ENCODE results near the gene COX7A2.

Gene COX7A2

DNA sequence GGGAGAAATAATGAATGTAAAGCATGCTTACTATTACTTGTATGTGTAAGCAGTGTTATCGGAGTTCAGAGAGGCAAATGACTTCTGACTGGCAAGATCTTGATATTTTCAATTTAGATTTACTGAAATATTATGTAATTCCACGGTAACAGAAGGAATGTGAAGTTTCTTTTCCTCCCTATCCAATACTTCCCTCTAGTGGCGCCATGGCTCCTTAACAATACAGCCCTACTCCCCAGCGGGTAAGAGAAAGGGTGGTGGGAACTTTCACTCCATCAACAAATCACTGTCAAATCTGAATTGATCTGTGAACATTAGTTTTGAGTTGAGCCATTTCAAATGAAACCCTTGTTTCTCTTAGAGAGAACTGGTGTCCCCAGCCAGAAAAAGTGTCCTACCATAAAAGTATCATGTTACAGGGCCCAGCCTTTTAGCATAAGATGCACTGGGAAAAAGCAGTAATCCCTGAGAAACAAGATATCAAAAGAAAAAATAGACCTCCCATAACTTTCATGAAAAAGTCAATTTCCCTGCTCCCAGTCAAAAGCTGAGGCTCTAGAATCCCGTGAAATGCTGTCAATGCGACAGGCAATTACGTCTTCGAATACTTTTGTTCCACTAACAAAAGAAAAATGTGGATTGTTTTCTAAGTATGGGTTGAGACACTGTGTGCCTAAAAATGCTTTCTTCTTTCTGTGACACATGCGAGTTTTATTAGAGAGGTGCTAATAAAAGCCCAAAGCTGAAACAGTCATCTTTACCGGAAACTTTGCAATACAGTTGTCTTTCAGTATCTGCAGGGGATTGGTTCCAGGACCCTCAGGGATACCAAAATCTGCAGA, 12.9 kb downstream of the COX7A2 start:
- H3K27ac ChIP-seq (ENCODE audit: low read depth, low read length), result no peak overlapping the region
- H3K4me1 ChIP-seq (ENCODE audit: control insufficient read depth, insufficient read depth, low read length), result peaks cover 4% of the 10 kb centered on the region
- no peaks in the 10 kb centered on the region for H3K36me3 ChIP-seq (ENCODE audit: control insufficient read depth, insufficient read depth, low read length)
- no peaks in the 10 kb centered on the region for H3K27me3 ChIP-seq (ENCODE audit: control insufficient read depth, insufficient read depth, low read length)
- no peak overlapping the region for H3K9ac ChIP-seq (ENCODE audit: low read length)
- H3K4me3 ChIP-seq (ENCODE audit: low read length), result no peak overlapping the region

GRCh38 chr6:75224303-75224926, 19.2 kb downstream of the COX7A2 start:
- Histone ChIP-seq H3K4me3 (ENCODE audit: low read length) (no peak overlapping the region), H3K4me1 (ENCODE audit: control insufficient read depth, insufficient read depth, low read length) (no peaks in the 10 kb centered on the region), H3K27ac (ENCODE audit: low read depth, low read length) (no peak overlapping the region), H3K36me3 (ENCODE audit: control insufficient read depth, insufficient read depth, low read length) (no peaks in the 10 kb centered on the region), H3K9ac (ENCODE audit: low read length) (no peak overlapping the region), H3K27me3 (ENCODE audit: control insufficient read depth, insufficient read depth, low read length) (no peaks in the 10 kb centered on the region)

DNA sequence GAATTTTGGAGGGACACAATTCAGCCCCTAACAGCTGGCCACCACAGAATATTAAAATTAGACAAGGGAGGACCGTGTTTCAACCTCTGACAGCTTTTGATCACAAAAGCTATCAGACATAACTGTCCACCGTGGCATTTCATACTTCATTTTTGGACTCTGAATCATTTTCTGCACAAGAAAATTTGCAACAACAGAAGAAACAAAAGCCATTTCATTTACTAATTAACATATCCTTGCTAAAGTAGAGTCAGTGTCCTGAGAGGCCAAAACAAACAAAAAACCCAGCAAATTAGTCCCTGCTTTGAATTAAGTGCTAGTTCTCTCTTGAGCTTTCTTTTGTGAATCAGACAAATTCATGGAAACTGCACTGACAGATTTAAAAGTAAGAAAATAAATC, 20.2 kb downstream of the COX7A2 start:
- Histone ChIP-seq H3K27ac (ENCODE audit: low read depth, low read length) (no peak overlapping the region), H3K4me3 (ENCODE audit: low read length) (no peak overlapping the region), H3K36me3 (ENCODE audit: control insufficient read depth, insufficient read depth, low read length) (no peaks in the 10 kb centered on the region), H3K4me1 (ENCODE audit: control insufficient read depth, insufficient read depth, low read length) (no peaks in the 10 kb centered on the region), H3K27me3 (ENCODE audit: control insufficient read depth, insufficient read depth, low read length) (no peaks in the 10 kb centered on the region), H3K9ac (ENCODE audit: low read length) (no peak overlapping the region)

GRCh38 chr6:75222261-75222660, 21.3 kb downstream of the COX7A2 start:
- H3K27ac ChIP-seq (ENCODE audit: low read depth, low read length), result no peak overlapping the region

DNA sequence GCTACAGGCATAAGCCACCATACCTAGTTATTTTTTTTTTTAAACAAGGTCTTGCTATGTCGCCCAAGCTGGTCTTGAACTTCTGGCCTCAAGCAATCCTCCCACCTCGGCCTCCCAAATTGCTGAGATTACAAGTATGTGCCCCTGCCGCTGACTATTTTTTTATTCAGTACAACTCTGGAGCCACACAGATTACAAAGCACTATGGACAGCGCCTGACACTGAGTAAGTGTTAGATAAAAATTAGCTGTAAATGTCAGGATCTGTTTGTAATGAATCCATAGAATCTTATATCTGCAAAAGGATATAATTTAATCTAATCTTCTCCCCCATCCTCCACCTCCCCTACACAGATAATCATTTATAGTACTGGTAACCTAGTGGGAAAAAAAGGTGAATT, 22.5 kb downstream of the COX7A2 start:
- Histone ChIP-seq H3K9ac (ENCODE audit: low read length) (no peak overlapping the region), H3K4me1 (ENCODE audit: control insufficient read depth, insufficient read depth, low read length) (peaks cover 4% of the 10 kb centered on the region), H3K27me3 (ENCODE audit: control insufficient read depth, insufficient read depth, low read length) (no peaks in the 10 kb centered on the region), H3K36me3 (ENCODE audit: control insufficient read depth, insufficient read depth, low read length) (no peaks in the 10 kb centered on the region), H3K27ac (ENCODE audit: low read depth, low read length) (no peak overlapping the region), H3K4me3 (ENCODE audit: low read length) (no peak overlapping the region)

More at GRCh38 chr6:75222261-75222660, 21.3 kb downstream of the COX7A2 start:
- Histone ChIP-seq H3K36me3 (ENCODE audit: control insufficient read depth, insufficient read depth, low read length) (no peaks in the 10 kb centered on the region), H3K27me3 (ENCODE audit: control insufficient read depth, insufficient read depth, low read length) (no peaks in the 10 kb centered on the region), H3K9ac (ENCODE audit: low read length) (no peak overlapping the region), H3K4me3 (ENCODE audit: low read length) (no peak overlapping the region), H3K4me1 (ENCODE audit: control insufficient read depth, insufficient read depth, low read length) (no peaks in the 10 kb centered on the region)

DNA sequence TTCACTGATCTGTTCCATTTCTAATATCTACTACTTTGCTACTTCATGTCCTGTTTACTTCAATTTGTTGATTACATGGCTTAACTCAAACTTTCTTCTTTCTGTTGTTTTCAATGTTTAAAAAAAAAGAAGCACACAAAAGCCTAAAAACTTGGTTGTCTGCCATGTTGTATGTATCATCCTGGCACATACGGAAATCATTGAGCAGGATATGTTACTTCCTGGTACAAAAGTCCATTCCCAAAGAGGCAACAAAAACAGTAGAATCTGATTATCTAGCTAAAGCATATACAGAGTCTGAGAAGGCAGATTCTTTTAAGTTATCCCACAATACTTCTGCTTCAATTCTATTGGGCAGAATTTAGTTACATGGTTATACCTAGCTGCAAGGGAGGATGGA, 23.2 kb downstream of the COX7A2 start:
- Histone ChIP-seq H3K9ac (ENCODE audit: low read length) (no peak overlapping the region), H3K27ac (ENCODE audit: low read depth, low read length) (no peak overlapping the region), H3K27me3 (ENCODE audit: control insufficient read depth, insufficient read depth, low read length) (no peaks in the 10 kb centered on the region), H3K36me3 (ENCODE audit: control insufficient read depth, insufficient read depth, low read length) (no peaks in the 10 kb centered on the region), H3K4me1 (ENCODE audit: control insufficient read depth, insufficient read depth, low read length) (peaks cover 4% of the 10 kb centered on the region), H3K4me3 (ENCODE audit: low read length) (no peak overlapping the region)

GRCh38 chr6:75219263-75219662, 24.3 kb downstream of the COX7A2 start:
- H3K27ac ChIP-seq (ENCODE audit: low read depth, low read length), result no peak overlapping the region
- H3K9ac ChIP-seq (ENCODE audit: low read length), result no peak overlapping the region
- no peaks in the 10 kb centered on the region for H3K36me3 ChIP-seq (ENCODE audit: control insufficient read depth, insufficient read depth, low read length)
- peaks cover 4% of the 10 kb centered on the region for H3K4me1 ChIP-seq (ENCODE audit: control insufficient read depth, insufficient read depth, low read length)
- H3K27me3 ChIP-seq (ENCODE audit: control insufficient read depth, insufficient read depth, low read length), result no peaks in the 10 kb centered on the region
- no peak overlapping the region for H3K4me3 ChIP-seq (ENCODE audit: low read length)

DNA sequence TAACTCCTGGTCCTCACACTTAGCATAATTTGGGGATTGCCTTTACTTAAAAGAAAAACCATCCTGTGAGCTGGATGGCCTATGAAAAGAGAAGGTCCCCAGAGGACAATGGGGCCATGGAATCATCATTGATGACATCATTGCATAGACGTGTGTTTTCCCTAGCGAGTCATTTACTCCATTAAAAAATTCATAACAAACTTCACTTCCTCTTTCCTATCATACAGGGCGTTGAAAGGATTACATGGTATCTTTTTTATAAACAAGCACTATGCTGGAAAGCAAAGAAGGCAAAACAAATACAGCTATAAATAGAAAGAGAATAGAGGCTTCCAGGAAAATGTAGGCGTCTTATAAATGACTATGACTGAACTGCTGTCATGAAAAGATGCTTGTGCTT, 26.4 kb downstream of the COX7A2 start:
- H3K27ac ChIP-seq (ENCODE audit: low read depth, low read length), result peak overlapping the region; percentile 23
- no peaks in the 10 kb centered on the region for H3K27me3 ChIP-seq (ENCODE audit: control insufficient read depth, insufficient read depth, low read length)
- no peak overlapping the region for H3K4me3 ChIP-seq (ENCODE audit: low read length)
- no peaks in the 10 kb centered on the region for H3K36me3 ChIP-seq (ENCODE audit: control insufficient read depth, insufficient read depth, low read length)
- no peak overlapping the region for H3K9ac ChIP-seq (ENCODE audit: low read length)
- peaks cover 4% of the 10 kb centered on the region for H3K4me1 ChIP-seq (ENCODE audit: control insufficient read depth, insufficient read depth, low read length)

GRCh38 chr6:75215291-75215690, 28.3 kb downstream of the COX7A2 start:
- Histone ChIP-seq H3K9ac (ENCODE audit: low read length) (no peak overlapping the region), H3K27ac (ENCODE audit: low read depth, low read length) (no peak overlapping the region), H3K36me3 (ENCODE audit: control insufficient read depth, insufficient read depth, low read length) (no peaks in the 10 kb centered on the region), H3K4me1 (ENCODE audit: control insufficient read depth, insufficient read depth, low read length) (peaks cover 4% of the 10 kb centered on the region), H3K4me3 (ENCODE audit: low read length) (no peak overlapping the region), H3K27me3 (ENCODE audit: control insufficient read depth, insufficient read depth, low read length) (no peaks in the 10 kb centered on the region)

DNA sequence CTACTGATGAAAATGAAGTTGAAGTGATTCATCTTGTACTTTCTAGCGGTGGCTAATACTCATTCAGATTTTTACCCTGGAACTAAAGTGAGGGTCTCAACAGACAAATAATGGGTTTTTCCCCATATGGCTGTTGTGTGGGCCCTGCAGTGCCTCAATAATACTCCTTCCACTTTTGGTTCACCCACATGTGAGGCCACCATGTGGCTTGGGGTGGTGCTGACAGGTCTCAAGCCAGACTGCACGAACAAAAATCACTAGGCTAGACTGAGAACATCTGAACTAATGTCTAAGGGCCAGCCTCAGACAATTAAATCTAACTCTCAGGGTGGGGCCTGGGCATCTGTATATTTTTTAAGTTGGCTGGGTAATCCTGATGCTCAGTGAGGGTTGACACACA, 29.9 kb downstream of the COX7A2 start:
- Histone ChIP-seq H3K27me3 (ENCODE audit: control insufficient read depth, insufficient read depth, low read length) (no peaks in the 10 kb centered on the region), H3K27ac (ENCODE audit: low read depth, low read length) (no peak overlapping the region), H3K9ac (ENCODE audit: low read length) (no peak overlapping the region), H3K4me3 (ENCODE audit: low read length) (no peak overlapping the region), H3K36me3 (ENCODE audit: control insufficient read depth, insufficient read depth, low read length) (no peaks in the 10 kb centered on the region), H3K4me1 (ENCODE audit: control insufficient read depth, insufficient read depth, low read length) (peaks cover 4% of the 10 kb centered on the region)

DNA sequence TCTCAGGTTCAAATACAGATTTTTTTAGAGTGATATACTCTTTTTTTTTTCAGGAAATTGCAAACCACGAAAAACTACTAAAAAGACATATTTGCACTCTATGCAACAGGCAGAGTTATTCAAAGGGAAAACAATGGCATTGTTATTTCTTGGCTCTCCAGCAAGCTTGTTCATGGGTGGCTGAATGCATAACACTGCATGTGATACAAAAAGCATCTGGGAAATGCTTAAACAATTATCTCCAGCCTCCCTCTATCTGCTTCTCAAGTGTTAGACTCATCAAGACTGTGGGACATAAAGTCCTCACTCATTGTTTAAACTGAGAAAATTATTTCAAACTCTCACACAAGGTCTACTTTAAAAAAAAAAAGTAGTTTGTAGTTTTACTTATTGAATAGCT, 30.5 kb downstream of the COX7A2 start:
- Histone ChIP-seq H3K9ac (ENCODE audit: low read length) (no peak overlapping the region), H3K27me3 (ENCODE audit: control insufficient read depth, insufficient read depth, low read length) (no peaks in the 10 kb centered on the region), H3K4me1 (ENCODE audit: control insufficient read depth, insufficient read depth, low read length) (peaks cover 4% of the 10 kb centered on the region), H3K27ac (ENCODE audit: low read depth, low read length) (no peak overlapping the region), H3K4me3 (ENCODE audit: low read length) (no peak overlapping the region), H3K36me3 (ENCODE audit: control insufficient read depth, insufficient read depth, low read length) (no peaks in the 10 kb centered on the region)

- no peak overlapping the region for H3K4me3 ChIP-seq (ENCODE audit: low read length)
- no peaks in the 10 kb centered on the region for H3K27me3 ChIP-seq (ENCODE audit: control insufficient read depth, insufficient read depth, low read length)
- H3K4me1 ChIP-seq (ENCODE audit: control insufficient read depth, insufficient read depth, low read length), result peaks cover 2% of the 10 kb centered on the region
- no peaks in the 10 kb centered on the region for H3K36me3 ChIP-seq (ENCODE audit: control insufficient read depth, insufficient read depth, low read length)
- H3K27ac ChIP-seq (ENCODE audit: low read depth, low read length), result no peak overlapping the region
- H3K9ac ChIP-seq (ENCODE audit: low read length), result no peak overlapping the region
Measured at GRCh38 chr6:75211920-75212590, 31.5 kb downstream of the COX7A2 start.
